Stimulated activated CD8-positive, alpha-beta memory T cell treated with anti-CD3 and anti-CD28 coated beads, Interleukin-12 subunit alpha, Interleukin-12 subunit beta, amount 100 ng/mL, for 24 hours (primary cell): ENCODE data around the gene SNU13.
"Not testable (repeated sequence)": the region's sequence is repeated elsewhere in the genome, so short reads cannot be mapped to it uniquely, and the experiment has no call there.

Source experiments
- DNase-seq: peaks from one replicate; pipeline ENCODE4 v3.0.0-alpha.2; 2020; ENCODE audit errors: extremely low read depth

SNU13 gene

DNA sequence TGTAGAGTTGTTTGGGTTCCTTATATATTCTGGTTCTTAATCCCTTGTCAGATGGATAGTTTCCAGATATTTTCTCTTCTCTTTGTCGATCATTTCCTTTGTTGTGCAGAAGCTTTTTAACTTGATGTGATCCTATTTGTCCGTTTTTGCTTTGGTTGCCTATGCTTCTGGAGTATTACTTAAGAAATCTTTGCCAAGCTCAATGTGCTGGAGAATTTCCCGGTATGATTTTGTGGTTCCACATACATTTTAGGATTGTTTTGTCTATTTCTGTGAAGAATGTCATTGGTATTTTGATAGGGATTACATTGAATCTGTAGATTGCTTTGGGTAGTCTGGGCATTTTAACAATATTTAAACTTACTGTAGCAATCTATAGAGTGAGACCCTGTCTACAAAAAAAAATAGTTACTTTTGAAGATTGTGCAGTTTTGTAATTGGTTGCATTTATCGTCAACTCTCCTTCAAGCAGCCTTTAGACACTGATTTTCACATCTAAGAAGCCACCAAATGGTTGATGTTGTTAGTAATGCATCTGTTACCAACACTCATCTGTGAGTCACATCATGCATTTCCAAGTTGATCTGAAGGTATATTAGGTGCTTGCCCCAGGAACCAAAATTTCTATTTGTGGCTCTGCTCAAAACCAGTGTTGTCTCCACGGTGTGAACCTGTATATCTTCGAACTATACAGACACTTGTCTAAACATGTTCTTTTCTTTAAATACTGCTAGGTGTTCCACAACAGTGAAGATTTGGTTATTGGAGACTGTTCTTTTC, 46.1 kb downstream of the SNU13 start:
- DNase-seq, result no peak

DNA sequence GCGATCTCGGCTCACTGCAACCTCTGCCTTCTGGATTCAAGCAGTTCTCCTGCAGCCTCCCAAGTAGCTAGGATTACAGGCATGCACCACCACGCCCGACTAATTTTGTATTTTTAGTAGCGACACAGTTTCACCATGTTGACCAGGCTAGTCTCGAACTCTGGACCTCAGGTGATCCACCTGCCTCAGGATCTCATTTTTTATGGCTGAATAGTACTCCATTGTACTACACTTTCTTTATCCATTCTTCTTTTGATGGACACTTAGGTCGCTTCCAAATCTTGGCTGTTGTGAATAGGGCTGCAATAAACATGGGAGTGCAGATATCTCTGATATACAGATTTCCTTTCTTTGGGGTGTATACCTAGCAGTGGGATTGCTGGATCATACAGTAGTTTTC, 46.8 kb downstream of the SNU13 start:
- no peak for DNase-seq

DNA sequence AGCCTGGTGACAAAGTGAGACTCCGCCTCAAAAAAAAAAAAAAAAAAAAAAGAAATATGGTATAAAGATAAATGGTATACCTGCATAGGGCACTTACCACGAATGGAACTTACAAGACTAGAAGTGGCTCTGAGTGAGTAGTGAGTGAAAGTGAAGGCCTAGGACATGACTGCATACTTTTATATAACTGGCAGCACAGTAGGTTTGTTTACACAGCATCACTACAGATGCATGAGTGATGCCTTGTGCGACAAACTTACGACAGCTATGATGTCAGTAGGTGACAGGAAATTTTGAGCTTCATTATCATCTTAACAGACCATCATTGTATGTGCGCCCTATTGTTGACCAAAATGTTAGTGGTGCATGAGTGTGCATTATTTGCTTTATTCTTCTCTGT, 49.9 kb downstream of the SNU13 start:
- DNase-seq, result no peak

DNA sequence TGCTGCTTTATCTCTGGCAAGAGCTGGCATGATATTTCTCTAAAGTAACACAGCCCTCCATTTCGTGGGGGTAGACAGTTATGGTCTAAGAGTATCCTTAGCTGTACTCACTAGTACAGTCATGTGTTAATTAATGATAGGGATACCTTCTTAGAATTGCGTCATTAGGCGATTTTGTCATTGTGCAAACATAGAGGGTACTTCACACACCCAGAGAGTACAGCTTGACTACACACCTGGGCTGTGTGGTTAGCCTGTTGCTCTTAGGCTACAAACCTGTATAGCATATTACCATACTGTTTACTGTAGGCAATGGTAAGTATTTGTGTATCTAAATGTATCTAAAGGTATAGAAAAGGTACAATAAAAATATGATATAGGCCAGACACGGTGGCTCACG, 50.5 kb downstream of the SNU13 start:
- DNase-seq, result no peak

DNA sequence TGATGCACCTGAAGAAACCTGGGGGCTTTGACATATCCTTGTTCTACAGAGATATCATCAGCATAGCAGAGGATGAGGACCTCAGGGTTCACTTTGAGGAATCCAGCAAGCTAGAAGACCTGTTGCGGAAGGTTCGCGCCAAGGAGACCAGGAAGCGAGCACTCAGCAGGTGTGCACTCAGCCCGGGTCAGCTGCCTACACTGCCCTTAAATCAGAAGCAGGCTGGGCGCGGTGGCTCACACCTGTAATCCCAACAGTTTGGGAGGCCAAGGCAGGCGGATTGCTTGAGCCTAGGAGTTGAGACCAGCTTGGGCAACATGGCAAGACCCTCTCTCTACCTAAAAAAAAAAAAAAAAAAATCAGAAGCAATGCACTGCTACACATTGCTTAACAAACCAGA, 51.0 kb downstream of the SNU13 start:
- not testable (repeated sequence) for DNase-seq

DNA sequence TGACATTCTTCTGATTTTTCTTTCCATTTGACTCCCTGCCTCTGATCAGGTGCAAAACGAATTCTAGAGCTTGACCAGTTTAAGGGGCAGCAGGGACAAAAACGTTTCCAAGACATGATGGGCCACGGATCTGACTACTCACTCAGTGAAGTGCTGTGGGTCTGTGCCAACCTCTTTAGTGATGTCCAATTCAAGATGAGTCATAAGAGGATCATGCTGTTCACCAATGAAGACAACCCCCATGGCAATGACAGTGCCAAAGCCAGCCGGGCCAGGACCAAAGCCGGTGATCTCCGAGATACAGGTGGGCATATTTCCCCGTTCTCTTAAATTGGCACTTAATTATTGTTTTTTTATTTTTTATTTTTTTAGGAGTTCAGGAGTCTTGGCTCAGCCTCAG, 52.2 kb downstream of the SNU13 start:
- DNase-seq, result no peak

DNA sequence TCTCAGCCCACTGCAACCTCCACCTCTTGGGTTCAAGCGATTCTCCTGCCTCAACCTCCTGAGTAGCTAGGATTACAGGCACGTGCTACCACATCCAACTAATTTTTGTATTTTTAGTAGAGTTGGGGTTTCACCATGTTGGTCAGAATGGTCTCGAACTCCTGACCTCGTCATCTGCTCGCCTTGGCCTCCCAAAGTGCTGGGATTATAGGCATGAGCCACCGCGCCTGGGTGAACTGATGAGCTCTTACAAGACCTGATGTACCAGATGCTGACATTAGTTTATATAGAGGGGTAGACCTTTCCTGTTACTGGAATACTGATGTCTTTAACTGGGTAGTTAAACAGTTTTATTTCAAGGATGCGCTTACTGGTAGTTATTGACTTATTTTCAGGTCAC, 54.1 kb downstream of the SNU13 start:
- DNase-seq, result not testable (repeated sequence)

DNA sequence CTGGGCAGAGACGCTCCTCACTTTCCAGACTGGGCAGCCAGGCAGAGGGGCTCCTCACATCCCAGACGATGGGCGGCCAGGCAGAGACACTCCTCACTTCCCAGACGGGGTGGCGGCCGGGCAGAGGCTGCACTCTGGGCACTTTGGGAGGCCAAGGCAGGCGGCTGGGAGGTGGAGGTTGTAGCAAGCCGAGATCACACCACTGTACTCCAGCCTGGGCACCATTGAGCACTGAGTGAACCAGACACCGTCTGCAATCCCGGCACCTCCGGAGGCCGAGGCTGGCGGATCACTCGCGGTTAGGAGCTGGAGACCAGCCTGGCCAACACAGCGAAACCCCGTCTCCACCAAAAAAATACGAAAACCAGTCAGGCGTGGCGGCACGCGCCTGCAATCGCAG, 57.1 kb downstream of the SNU13 start:
- not testable (repeated sequence) for DNase-seq

DNA sequence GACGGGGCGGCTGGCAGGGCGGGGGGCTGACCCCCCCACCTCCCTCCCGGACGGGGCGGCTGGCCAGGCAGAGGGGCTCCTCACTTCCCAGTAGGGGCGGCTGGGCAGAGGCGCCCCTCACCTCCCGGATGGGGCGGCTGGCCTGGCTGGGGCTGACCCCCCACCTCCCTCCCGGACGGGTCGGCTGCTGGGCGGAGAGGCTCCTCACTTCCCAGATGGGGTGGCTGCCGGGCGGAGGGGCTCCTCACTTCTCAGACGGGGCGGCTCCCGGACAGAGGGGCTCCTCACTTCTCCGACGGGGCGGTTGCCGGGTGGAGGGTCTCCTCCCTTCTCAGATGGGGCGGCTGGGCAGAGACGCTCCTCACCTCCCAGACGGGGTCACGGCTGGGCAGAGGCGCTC, 57.6 kb downstream of the SNU13 start:
- not testable (repeated sequence) for DNase-seq

DNA sequence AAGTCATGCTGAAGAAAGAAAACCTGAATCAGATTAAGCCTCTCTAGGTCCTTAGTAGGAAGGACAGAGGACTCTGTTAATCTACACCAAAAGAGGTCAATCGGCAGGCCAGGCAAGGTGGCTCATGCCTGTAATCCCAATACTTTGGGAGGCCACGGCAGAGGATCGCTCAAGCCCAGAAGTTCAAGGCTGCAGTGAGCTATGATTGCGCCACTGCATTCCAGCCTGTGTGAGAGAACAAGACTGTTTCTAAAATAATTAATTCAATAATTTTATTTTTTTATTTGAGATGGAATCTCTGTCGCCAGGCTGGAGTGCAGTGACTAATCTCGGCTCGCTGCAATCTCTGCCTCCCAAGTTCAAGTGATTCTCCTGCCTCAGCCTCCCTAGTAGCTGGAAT, 63.1 kb downstream of the SNU13 start:
- DNase-seq, result no peak
